K562 (cell line): Measurements from ENCODE around the gene OGDH. TPM values are rescaled to one million over a fixed set of nuclear protein-coding genes. Genes with fewer than 3 reads are reported as not detected.
A peak's percentile ranks its signal among the peaks of the same experiment; 100 is the strongest.

Experiments
- ATAC-seq: fragments of 200-7000 bp; cut with Tn5 transposase; 3 replicates; pipeline ENCODE4 v1.9.1; 2020; ENCODE audit warnings: moderate library complexity
- BruUV-seq: library from RNA; stranded (reverse); fragments of 400-500 nt; replicated peaks from 2 replicates; lab custom pipeline; 2021; lab: Mats Ljungman, UMichigan
- CTCF ChIA-PET: fragments of 300-600 bp; formaldehyde crosslinking; extraction: SDS; loops from one replicate; lab custom pipeline; 2021; ENCODE audit warnings: low intra/inter-chr PET ratio; lab: Yijun Ruan, JAX
- POLR2A ChIA-PET: fragments of 300-600, 350-650 bp; sonication (Branson Sonifier 250); formaldehyde crosslinking; extraction: SDS; loops from one replicate; lab custom pipeline; 2021; ENCODE audit warnings: antibody characterized with exemption, inconsistent platforms; lab: Yijun Ruan, JAX
- DNase-seq, 4 experiments: peaks; one replicate each; pipeline versions ENCODE4 v3.0.0 to v3.0.0-alpha.2; 2011 to 2018; ENCODE audit warnings: low spot score in 3 of 4, mixed read lengths in 3 of 4; ENCODE audit errors: extremely low read depth in 1 of 4
- FAIRE-seq: peaks from 2 replicates; lab custom pipeline; 2011; peaks lifted over from hg19 to GRCh38; lab: Jason Lieb, UNC
- H2AFZ ChIP-seq: 2 replicates; pipeline ENCODE4 v1.6.0; 2011; ENCODE audit warnings: low read depth, low read length, control low read depth, inconsistent platforms
- H3K27ac ChIP-seq: fragments of 200-600 bp; 3 replicates; pipeline ENCODE4 v1.8.0; 2011; ENCODE audit warnings: low read depth, mild to moderate bottlenecking, control low read depth, inconsistent platforms, low read length, moderate library complexity, mixed read lengths; ENCODE audit errors: extremely low read depth
- H3K27me3 ChIP-seq, 2 experiments: fragments of 300-600 bp in 1 of 2; 2 replicates in 1 of 2; 3 replicates in 1 of 2; pipeline versions ENCODE4 v1.6.0 to v1.8.0; 2011; ENCODE audit warnings: inconsistent platforms in 2 of 2, low read length in 2 of 2, mild to moderate bottlenecking in 1 of 2, mixed read lengths in 1 of 2, moderate library complexity in 1 of 2; ENCODE audit not compliant: control insufficient read depth in 2 of 2, insufficient read depth in 2 of 2
- H3K36me3 ChIP-seq: fragments of 300-600 bp; 3 replicates; pipeline ENCODE4 v1.8.0; 2011; ENCODE audit warnings: mild to moderate bottlenecking, low read length, inconsistent platforms; ENCODE audit not compliant: control insufficient read depth, insufficient read depth
- H3K4me1 ChIP-seq, 2 experiments: fragments of 200-600 bp in 1 of 2; replicated peaks in 1 of 2; 2 replicates in 1 of 2; 3 replicates in 1 of 2; pipeline versions ENCODE4 v1.5.1 to v1.8.0; 2011; ENCODE audit warnings: inconsistent platforms in 2 of 2, low read length in 2 of 2, mild to moderate bottlenecking in 1 of 2, mixed read lengths in 1 of 2, moderate library complexity in 1 of 2; ENCODE audit not compliant: control insufficient read depth in 2 of 2, insufficient read depth in 2 of 2
- H3K4me2 ChIP-seq: 2 replicates; pipeline ENCODE4 v1.6.1; 2011; ENCODE audit warnings: low read length, control low read depth, inconsistent platforms, mixed read lengths; ENCODE audit not compliant: insufficient read depth
- H3K4me3 ChIP-seq: fragments of 200-600 bp; sonication (generic), shearing (Covaris generic); 2 replicates; pipeline ENCODE4 v1.5.1; 2016; ENCODE audit warnings: control low read depth, inconsistent platforms
- H3K79me2 ChIP-seq: fragments of 200-600 bp; 3 replicates; pipeline ENCODE4 v1.8.0; 2011; ENCODE audit warnings: low read length, inconsistent platforms; ENCODE audit not compliant: control insufficient read depth, insufficient read depth
- H3K9ac ChIP-seq, 2 experiments: 2 replicates each; pipeline versions ENCODE4 v1.6.0 to v1.6.1; 2011; ENCODE audit warnings: low read depth in 2 of 2, low read length in 2 of 2, control low read depth in 1 of 2, inconsistent platforms in 1 of 2, mild to moderate bottlenecking in 1 of 2, mixed read lengths in 1 of 2; ENCODE audit not compliant: insufficient read depth in 1 of 2
- H3K9me1 ChIP-seq: one replicate; pipeline ENCODE4 v1.6.0; 2011; ENCODE audit warnings: inconsistent platforms, mild to moderate bottlenecking, low read length, moderate library complexity; ENCODE audit not compliant: control insufficient read depth, insufficient read depth
- H3K9me3 ChIP-seq: replicated peaks from 2 replicates; pipeline ENCODE4 v1.5.1; 2011; ENCODE audit warnings: low read depth, low read length, inconsistent platforms; ENCODE audit not compliant: control insufficient read depth, insufficient read depth
- H4K20me1 ChIP-seq: replicated peaks from 2 replicates; pipeline ENCODE4 v1.6.1; 2011; ENCODE audit warnings: low read length, inconsistent platforms, mixed read lengths; ENCODE audit not compliant: control insufficient read depth, insufficient read depth
- C11orf30 ChIP-seq: fragments of 450-650 bp; IDR thresholded peaks from 2 replicates; pipeline ENCODE4 v1.6.1; 2016; ENCODE audit warnings: low read depth, mild to moderate bottlenecking
- CBFA2T3 ChIP-seq: fragments of 450-650 bp; IDR thresholded peaks from 2 replicates; pipeline ENCODE4 v1.6.1; 2017
- CTBP1 ChIP-seq: fragments of 450-650 bp; IDR thresholded peaks from 2 replicates; pipeline ENCODE4 v1.6.1; 2016; ENCODE audit warnings: borderline replicate concordance
- DPF2 ChIP-seq: fragments of 450-650 bp; IDR thresholded peaks from 2 replicates; pipeline ENCODE4 v1.6.1; 2016
- ELF4 ChIP-seq: fragments of 450-650 bp; formaldehyde crosslinking; IDR thresholded peaks from 2 replicates; pipeline ENCODE4 v1.4.0; 2022; ENCODE audit warnings: missing genetic modification characterization
- ESRRA ChIP-seq: fragments of 450-650 bp; IDR thresholded peaks from 2 replicates; pipeline ENCODE4 v1.6.1; 2014; ENCODE audit warnings: low read depth, mild to moderate bottlenecking, moderate library complexity, borderline replicate concordance
- FOSL1 ChIP-seq: fragments of 200-800 bp; sonication (Bioruptor generic); conservative IDR thresholded peaks from 2 replicates; pipeline ENCODE4 v1.6.1; 2016; ENCODE audit warnings: missing genetic modification characterization, missing compliant biosample characterization
- GTF2E2 ChIP-seq: fragments of 200-800 bp; sonication (Bioruptor generic); IDR thresholded peaks from 2 replicates; pipeline ENCODE4 v1.6.1; 2016; ENCODE audit warnings: missing genetic modification characterization, missing compliant biosample characterization
- HDAC1 ChIP-seq, 2 experiments: fragments of 450-650 bp; IDR thresholded peaks; 2 replicates each; pipeline ENCODE4 v1.6.1; 2016 to 2017; ENCODE audit warnings: inconsistent platforms in 1 of 2, mild to moderate bottlenecking in 1 of 2, moderate library complexity in 1 of 2
- MCM2 ChIP-seq: fragments of 450-650 bp; IDR thresholded peaks from 2 replicates; pipeline ENCODE4 v1.6.1; 2017; ENCODE audit warnings: low read depth, mild to moderate bottlenecking
- PCBP2 ChIP-seq: fragments of 200-400 bp; formaldehyde crosslinking; IDR thresholded peaks from 2 replicates; pipeline ENCODE4 v1.6.1; 2018; ENCODE audit warnings: low read length, low read depth, mild to moderate bottlenecking, moderate library complexity; ENCODE audit not compliant: poor library complexity, severe bottlenecking
- TOE1 ChIP-seq, 2 experiments: fragments of 450-650 bp in 1 of 2; sonication (generic) in 1 of 2; formaldehyde crosslinking in 1 of 2; IDR thresholded peaks; 2 replicates each; pipeline versions ENCODE4 v1.7.1 to v1.8.0; 2016 to 2022; ENCODE audit warnings: borderline replicate concordance in 2 of 2, mild to moderate bottlenecking in 2 of 2, antibody characterized with exemption in 1 of 2, inconsistent platforms in 1 of 2, low read depth in 1 of 2, missing genetic modification reagents in 1 of 2, moderate library complexity in 1 of 2
- ZBED1 ChIP-seq: IDR thresholded peaks from 2 replicates; pipeline ENCODE4 v1.6.1; 2014
- ZEB2 ChIP-seq: fragments of 450-650 bp; IDR thresholded peaks from 2 replicates; pipeline ENCODE4 v1.6.1; 2016
- ZNF146 ChIP-seq: IDR thresholded peaks from one replicate; pipeline ENCODE4 v1.6.1; 2018; ENCODE audit warnings: missing compliant biosample characterization; ENCODE audit not compliant: unreplicated experiment
- ZNF212 ChIP-seq: fragments of 450-650 bp; formaldehyde crosslinking; IDR thresholded peaks from 2 replicates; pipeline ENCODE4 v1.4.0; 2020; ENCODE audit warnings: mild to moderate bottlenecking
- ZNF253 ChIP-seq: fragments of 250-450 bp; sonication (Bioruptor Pico); conservative IDR thresholded peaks from 2 replicates; pipeline ENCODE4 v1.6.1; 2021; ENCODE audit warnings: mild to moderate bottlenecking
- ZNF347 ChIP-seq: fragments of 450-650 bp; formaldehyde crosslinking; IDR thresholded peaks from 2 replicates; pipeline ENCODE4 v1.4.0; 2020; ENCODE audit warnings: low read depth, mild to moderate bottlenecking, moderate library complexity
- ZNF77 ChIP-seq: fragments of 250-450 bp; sonication (Bioruptor Pico); IDR thresholded peaks from 2 replicates; pipeline ENCODE4 v1.5.0; 2020
- ZZZ3 ChIP-seq: fragments of 450-650 bp; IDR thresholded peaks from 2 replicates; pipeline ENCODE4 v1.6.1; 2016; ENCODE audit warnings: antibody characterized with exemption, mild to moderate bottlenecking, moderate library complexity
- WGBS: fragments of 100-300 bp; shearing (Covaris generic); methylation state at CpG from one replicate; pipeline ENCODE4 v1.1.6; 2016; ENCODE audit warnings: low coverage, mixed read lengths; ENCODE audit not compliant: insufficient coverage; ENCODE audit errors: missing lambda C conversion rate; 5-methylcytosine and 5-hydroxymethylcytosine counted together
- in situ Hi-C: fragments of 300-500 bp; cut with MboI; formaldehyde crosslinking; loops from 4 replicates; pipeline ENCODE4 v1.15.0; 2018; ENCODE audit warnings: inconsistent platforms, mixed read lengths
- intact Hi-C: fragments of 100-400 bp; cut with micrococcal nuclease; formaldehyde crosslinking; loops from 2 replicates; pipeline ENCODE4 v1.14.2; 2022
- polyA plus RNA-seq, 8 experiments: library from polyadenylated mRNA; depleted of rRNA in 4 of 8; stranded (reverse) in 5 of 8; unstranded in 3 of 8; fragments of >200 nt; fragmentation: Nextera tagmentation in 2 of 8; fragmentation: Illumina TruSeq in 1 of 8; extraction: Ambion mirVana in 2 of 8; extraction: Trizol in 1 of 8; gene quantifications; 2 replicates each; pipeline versions ENCODE4 v1.2.1 to v1.2.3, GENCODE V29; 2011 to 2014; ENCODE audit warnings: inconsistent platforms in 1 of 8, missing spikeins in 1 of 8
- total RNA-seq, 7 experiments: library from RNA; depleted of rRNA in 6 of 7; stranded (reverse); fragments of >200 nt in 6 of 7; fragmentation: Illumina TruSeq in 2 of 7; extraction: Trizol in 2 of 7; gene quantifications; 2 replicates each; pipeline versions ENCODE4 v1.2.1 to v1.2.3, GENCODE V29; 2011 to 2021; ENCODE audit warnings: low replicate concordance in 1 of 7
- TF ChIP-seq, protein P1 (sequence below): fragments of 450-650 bp; formaldehyde crosslinking; IDR thresholded peaks from 2 replicates; pipeline ENCODE4 v1.4.0; 2022; ENCODE audit warnings: missing genetic modification characterization
- TF ChIP-seq, protein P2 (sequence below): fragments of 250-450 bp; sonication (Bioruptor Pico); IDR thresholded peaks from 2 replicates; pipeline ENCODE4 v1.9.0; 2021; ENCODE audit warnings: mild to moderate bottlenecking
- TF ChIP-seq, protein P3 (sequence below): sonication (generic); formaldehyde crosslinking; IDR thresholded peaks from 2 replicates; pipeline ENCODE4 v1.8.0; 2022; ENCODE audit warnings: missing genetic modification reagents, mild to moderate bottlenecking, moderate library complexity, borderline replicate concordance

Gene OGDH
- total and polyA plus RNA-seq, 9 of the 15 experiments (the other 6 are each of a cell fraction or from before 2014, with no cell fraction given), result 3.1 to 80.3 (median 23.5) TPM

DNA sequence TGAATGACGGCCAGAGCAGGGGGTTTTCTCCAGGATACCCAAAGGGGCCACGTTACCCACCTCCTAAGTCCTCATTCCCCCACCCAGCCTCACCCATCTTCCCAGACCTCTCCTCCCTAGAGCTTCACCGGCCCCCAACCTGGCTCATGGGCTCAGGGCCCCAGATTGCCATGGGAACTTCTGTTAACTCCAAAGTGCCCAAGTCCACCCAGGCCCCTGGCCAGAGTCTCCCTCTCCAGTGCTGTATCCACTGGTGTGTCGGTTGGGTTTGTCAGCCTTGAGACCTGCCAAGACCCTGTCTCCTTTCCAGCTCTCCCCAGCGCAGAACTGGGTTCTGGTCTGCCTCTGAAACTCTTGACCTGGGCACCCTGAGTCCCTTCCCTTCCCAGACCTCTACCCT, 105.1 kb downstream of the OGDH start (continued):
- TF ChIP-seq, protein P1, sequence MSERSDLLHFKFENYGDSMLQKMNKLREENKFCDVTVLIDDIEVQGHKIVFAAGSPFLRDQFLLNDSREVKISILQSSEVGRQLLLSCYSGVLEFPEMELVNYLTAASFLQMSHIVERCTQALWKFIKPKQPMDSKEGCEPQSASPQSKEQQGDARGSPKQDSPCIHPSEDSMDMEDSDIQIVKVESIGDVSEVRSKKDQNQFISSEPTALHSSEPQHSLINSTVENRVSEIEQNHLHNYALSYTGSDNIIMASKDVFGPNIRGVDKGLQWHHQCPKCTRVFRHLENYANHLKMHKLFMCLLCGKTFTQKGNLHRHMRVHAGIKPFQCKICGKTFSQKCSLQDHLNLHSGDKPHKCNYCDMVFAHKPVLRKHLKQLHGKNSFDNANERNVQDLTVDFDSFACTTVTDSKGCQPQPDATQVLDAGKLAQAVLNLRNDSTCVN, result no peak
- no peak for TF ChIP-seq TOE1 (IDR thresholded peaks at IDR 0.05; ENCODE audit: borderline replicate concordance)
- TF ChIP-seq TOE1 (CRISPR knock-in tag; IDR thresholded peaks at IDR 0.05; ENCODE audit: borderline replicate concordance, low read depth), result no peak
- no peak for TF ChIP-seq ZNF212
- TF ChIP-seq ZNF146 (CRISPR knock-in tag), result no peak
- TF ChIP-seq PCBP2, result no peak
- TF ChIP-seq HDAC1 (IDR thresholded peaks at IDR 0.05), result no peak
- TF ChIP-seq MCM2, result no peak
- TF ChIP-seq ZNF253 (CRISPR knock-in tag), result no peak
- no peak for TF ChIP-seq ELF4 (CRISPR knock-in tag)
- no peak for TF ChIP-seq ZNF347 (CRISPR knock-in tag)

DNA sequence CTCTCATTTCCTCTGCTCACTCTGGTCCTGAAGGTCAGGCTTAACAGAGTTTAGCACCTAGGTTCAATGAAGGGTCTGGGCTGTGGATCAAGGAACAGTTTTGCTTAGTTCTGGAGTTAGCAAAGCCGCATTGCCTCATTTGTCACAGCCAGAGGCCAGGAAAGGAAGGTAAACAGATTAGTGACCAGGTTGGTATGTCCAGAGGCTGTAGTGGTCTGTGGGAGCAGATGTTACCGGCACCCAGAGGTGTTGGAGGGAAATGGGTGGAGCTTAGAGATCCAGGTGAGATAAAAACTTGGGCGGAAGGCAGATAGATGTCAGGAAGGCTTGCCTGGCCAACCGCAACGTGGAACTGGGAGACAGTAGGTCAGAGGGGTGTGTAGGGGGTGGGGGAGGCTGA, 105.6 kb downstream of the OGDH start:
- POLR2A ChIA-PET, result no interaction called here
- CTCF ChIA-PET, result no interaction called here

More for the DNA sequence above, 105.6 kb downstream of the OGDH start:
- Histone ChIP-seq H3K4me3 (no peak overlapping the region), H2AFZ (no peak overlapping the region), H3K79me2 (no peaks in the 10 kb centered on the region), H3K36me3 (peaks cover 26% of the 10 kb centered on the region; the same call in 2 of the 3 replicates), H3K9ac (peak overlapping the region in 1 of 2 experiments; percentile 28; a peak in 1 of 4 replicates), H3K4me1 (peaks cover 12 to 13% of the 10 kb centered on the region in 2 experiments; a peak in 4 of 5 replicates), H3K27ac (no peak overlapping the region), H4K20me1 (no peaks in the 10 kb centered on the region), H3K4me2 (no peak overlapping the region), H3K9me1 (peaks cover 3% of the 10 kb centered on the region), H3K9me3 (no peaks in the 10 kb centered on the region), H3K27me3 (no peaks in the 10 kb centered on the region)
- FAIRE-seq, result no peak
- peak; percentile 26 to 59 (median 50) for DNase-seq
- ATAC-seq, result peak; percentile 52
- in situ Hi-C loops, result no loop called here
- WGBS, result 14% methylated on average over 5 of the region's 5 CpGs
- no TSS peak for BruUV-seq
- TF ChIP-seq FOSL1 (tag) (no peak), CTBP1 (peak; percentile 48; the same call in 1 of the 2 replicates), ZBED1 (no peak), ZZZ3 (no peak), ESRRA (peak; percentile 32; the same call in 1 of the 2 replicates), ZNF77 (no peak), C11orf30 (no peak), GTF2E2 (tag) (no peak), DPF2 (0 out of 2 replicates have a peak, but pooled peaks have one; percentile 24), ZEB2 (peak; percentile 87), CBFA2T3 (0 out of 2 replicates have a peak, but pooled peaks have one; percentile 11)
- TF ChIP-seq, protein P2, sequence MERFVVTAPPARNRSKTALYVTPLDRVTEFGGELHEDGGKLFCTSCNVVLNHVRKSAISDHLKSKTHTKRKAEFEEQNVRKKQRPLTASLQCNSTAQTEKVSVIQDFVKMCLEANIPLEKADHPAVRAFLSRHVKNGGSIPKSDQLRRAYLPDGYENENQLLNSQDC (CRISPR knock-in tag), result no peak
- TF ChIP-seq, protein P3, sequence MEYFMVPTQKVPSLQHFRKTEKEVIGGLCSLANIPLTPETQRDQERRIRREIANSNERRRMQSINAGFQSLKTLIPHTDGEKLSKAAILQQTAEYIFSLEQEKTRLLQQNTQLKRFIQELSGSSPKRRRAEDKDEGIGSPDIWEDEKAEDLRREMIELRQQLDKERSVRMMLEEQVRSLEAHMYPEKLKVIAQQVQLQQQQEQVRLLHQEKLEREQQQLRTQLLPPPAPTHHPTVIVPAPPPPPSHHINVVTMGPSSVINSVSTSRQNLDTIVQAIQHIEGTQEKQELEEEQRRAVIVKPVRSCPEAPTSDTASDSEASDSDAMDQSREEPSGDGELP (CRISPR knock-in tag), result 0 out of 2 replicates have a peak, but pooled peaks have one; percentile 18
- intact Hi-C loops, result no loop called here
